ENCODE results near the gene TSACC.

The TSACC gene

GRCh38 chr1:156393095-156393494 is 54.8 kb downstream of the TSACC start:
- H3K4me3 ChIP-seq (ENCODE audit: low read length) = no peak overlapping the region

GRCh38 chr1:156394082-156394481 is 55.8 kb downstream of the TSACC start:
- DNase-seq (ENCODE audit: low read depth, low spot score) = no peak
- H3K9me3 ChIP-seq (ENCODE audit: control insufficient read depth, insufficient read depth, low read length) = no peaks in the 10 kb centered on the region
- H3K4me1 ChIP-seq (ENCODE audit: control insufficient read depth, insufficient read depth, low read length) = peaks cover 17% of the 10 kb centered on the region
- no peaks in the 10 kb centered on the region for H3K36me3 ChIP-seq (ENCODE audit: control insufficient read depth, insufficient read depth, low read length)
- H3K27ac ChIP-seq (ENCODE audit: low read length) = no peak overlapping the region
- H3K27me3 ChIP-seq (ENCODE audit: control insufficient read depth, insufficient read depth, low read length) = peaks cover 3% of the 10 kb centered on the region; the same call in 1 of the 2 replicates
- no peak overlapping the region for H3K4me3 ChIP-seq (ENCODE audit: low read length)
- no CpG with 5 or more reads among the region's 9 CpGs for WGBS (ENCODE audit: insufficient coverage, insufficient read length)

More at GRCh38 chr1:156393095-156393494, 54.8 kb downstream of the TSACC start:
- peaks cover 20% of the 10 kb centered on the region for H3K4me1 ChIP-seq (ENCODE audit: control insufficient read depth, insufficient read depth, low read length)
- DNase-seq (ENCODE audit: low read depth, low spot score) = no peak
- peaks cover 9% of the 10 kb centered on the region; the same call in 1 of the 2 replicates for H3K27me3 ChIP-seq (ENCODE audit: control insufficient read depth, insufficient read depth, low read length)
- no peaks in the 10 kb centered on the region for H3K36me3 ChIP-seq (ENCODE audit: control insufficient read depth, insufficient read depth, low read length)
- no peak overlapping the region for H3K27ac ChIP-seq (ENCODE audit: low read length)
- H3K9me3 ChIP-seq (ENCODE audit: control insufficient read depth, insufficient read depth, low read length) = no peaks in the 10 kb centered on the region

- no CpG with 5 or more reads among the region's 16 CpGs for WGBS (ENCODE audit: insufficient coverage, insufficient read length)
- Histone ChIP-seq H3K9me3 (ENCODE audit: control insufficient read depth, insufficient read depth, low read length) (no peaks in the 10 kb centered on the region), H3K4me1 (ENCODE audit: control insufficient read depth, insufficient read depth, low read length) (peaks cover 20% of the 10 kb centered on the region), H3K27me3 (ENCODE audit: control insufficient read depth, insufficient read depth, low read length) (no peaks in the 10 kb centered on the region), H3K4me3 (ENCODE audit: low read length) (no peak overlapping the region), H3K27ac (ENCODE audit: low read length) (no peak overlapping the region), H3K36me3 (ENCODE audit: control insufficient read depth, insufficient read depth, low read length) (no peaks in the 10 kb centered on the region)
- no peak for DNase-seq (ENCODE audit: low read depth, low spot score)
Measured at GRCh38 chr1:156394835-156395461, 56.6 kb downstream of the TSACC start.
